HG02678 (cell line): Measurements from ENCODE around the gene PPTC7.
"Not testable (repeated sequence)": the region's sequence is repeated elsewhere in the genome, so short reads cannot be mapped to it uniquely, and the experiment has no call there.

Experiments used
- ATAC-seq: cut with Tn5 transposase; IDR thresholded peaks from one replicate; pipeline ENCODE4 v1.9.1; 2021; ENCODE audit warnings: mild to moderate bottlenecking, moderate library complexity; ENCODE audit not compliant: unreplicated experiment

The PPTC7 gene

DNA sequence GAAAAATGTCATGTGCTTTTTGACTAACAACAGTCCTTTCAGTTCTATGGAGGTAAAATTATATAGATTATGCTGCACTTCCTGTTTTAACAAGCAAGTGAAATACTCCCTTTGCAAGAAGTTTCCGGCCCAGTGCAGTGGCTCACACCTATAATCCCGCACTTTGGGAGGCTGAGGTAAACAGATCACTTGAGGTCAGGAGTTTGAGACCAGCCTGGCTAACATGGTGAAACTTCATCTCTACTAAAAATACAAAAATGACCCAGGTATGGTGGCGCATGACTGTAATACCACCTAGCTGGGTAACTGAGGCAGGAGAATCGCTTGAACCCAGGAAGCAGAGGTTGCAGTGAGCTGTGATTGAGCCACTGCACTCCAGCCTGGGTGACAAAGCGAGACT lies 20.7 kb downstream of the PPTC7 start:
- ATAC-seq = not testable (repeated sequence)

- no peak for ATAC-seq
Observed at GRCh38 chr12:110561471-110562201, 21.5 kb downstream of the PPTC7 start.

DNA sequence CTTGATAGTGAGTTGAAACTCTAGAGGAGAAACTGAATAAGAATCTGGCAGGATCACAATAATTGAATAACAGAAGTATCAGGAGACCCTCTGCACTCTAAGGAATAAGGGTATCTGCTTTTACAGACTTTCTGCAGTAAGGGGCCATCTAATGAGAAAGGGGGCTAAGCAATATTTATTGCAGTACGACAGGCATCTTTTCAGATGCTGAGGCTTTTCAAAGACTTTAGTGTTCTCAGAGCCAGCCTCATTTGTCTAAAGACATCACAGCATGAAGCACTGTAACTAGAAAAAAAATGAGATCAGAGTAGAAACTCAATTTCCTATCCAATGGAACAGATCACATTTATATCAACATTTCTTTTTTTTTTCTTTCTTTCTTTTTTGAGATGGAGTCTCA lies 22.2 kb downstream of the PPTC7 start:
- no peak for ATAC-seq

- no peak for ATAC-seq
Observed at GRCh38 chr12:110560048-110560447, 23.1 kb downstream of the PPTC7 start.

- not testable (repeated sequence) for ATAC-seq
Observed at GRCh38 chr12:110558945-110559344, 24.2 kb downstream of the PPTC7 start.

- no peak for ATAC-seq
Observed at GRCh38 chr12:110557300-110557699, 25.8 kb downstream of the PPTC7 start.

GRCh38 chr12:110556705-110557104 lies 26.4 kb downstream of the PPTC7 start:
- ATAC-seq = no peak

DNA sequence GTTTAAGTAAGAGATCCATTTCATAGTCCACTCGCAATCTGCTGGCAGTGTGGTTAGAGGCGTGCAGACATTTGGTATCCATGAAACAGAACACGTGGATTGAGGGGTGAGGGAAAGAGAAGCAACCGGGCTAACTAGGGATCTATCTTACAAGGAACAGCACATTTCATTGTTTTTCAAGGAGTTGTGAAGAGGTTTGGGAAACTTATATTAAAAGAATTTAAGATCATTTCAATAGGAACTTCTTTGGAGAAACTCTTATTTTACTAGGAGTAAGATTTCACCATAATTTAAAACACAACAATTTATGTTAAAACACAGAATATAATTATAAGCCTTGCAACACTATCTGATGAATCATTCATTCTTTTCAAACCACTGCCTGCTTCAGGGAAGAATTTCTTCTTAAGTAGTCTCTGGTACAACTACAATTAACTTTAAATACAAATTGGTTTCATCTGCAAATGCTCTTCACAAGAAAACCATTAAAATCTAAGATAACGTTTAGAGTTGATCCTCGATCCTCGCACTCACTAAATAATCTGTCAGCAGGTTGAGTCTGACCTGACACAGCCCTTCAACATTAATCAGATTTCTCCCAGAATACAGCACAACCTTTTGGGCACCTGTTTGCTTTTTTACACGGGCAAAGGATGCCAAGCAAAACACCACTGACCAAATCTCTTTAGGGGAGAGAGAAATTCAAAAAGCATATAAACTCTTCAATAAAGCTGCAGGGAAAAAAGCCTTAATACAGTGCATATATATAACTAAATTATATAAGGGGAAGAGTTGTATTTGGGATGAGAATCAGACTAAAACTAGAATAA lies 27.3 kb downstream of the PPTC7 start:
- ATAC-seq = no peak

GRCh38 chr12:110554184-110554583 lies 28.9 kb downstream of the PPTC7 start:
- no peak for ATAC-seq

DNA sequence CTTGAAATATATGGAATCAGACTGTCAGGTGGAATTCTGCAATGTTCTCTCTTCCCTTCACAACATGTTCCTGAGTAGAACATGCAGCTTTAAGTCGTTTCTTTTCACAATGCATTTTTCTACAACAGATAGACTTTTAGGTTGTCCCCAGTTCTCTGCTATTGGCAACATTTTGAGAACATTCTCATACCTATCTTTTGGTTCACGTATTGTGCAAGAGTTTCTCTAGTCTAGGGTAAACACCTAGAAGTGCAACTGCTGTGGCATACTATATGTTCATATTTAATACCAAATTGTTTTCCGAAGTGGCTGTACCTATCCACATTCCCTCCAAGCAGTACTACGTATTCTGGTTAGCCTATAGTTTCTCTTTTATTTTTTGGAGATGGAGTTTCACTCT lies 32.1 kb downstream of the PPTC7 start:
- ATAC-seq = no peak

DNA sequence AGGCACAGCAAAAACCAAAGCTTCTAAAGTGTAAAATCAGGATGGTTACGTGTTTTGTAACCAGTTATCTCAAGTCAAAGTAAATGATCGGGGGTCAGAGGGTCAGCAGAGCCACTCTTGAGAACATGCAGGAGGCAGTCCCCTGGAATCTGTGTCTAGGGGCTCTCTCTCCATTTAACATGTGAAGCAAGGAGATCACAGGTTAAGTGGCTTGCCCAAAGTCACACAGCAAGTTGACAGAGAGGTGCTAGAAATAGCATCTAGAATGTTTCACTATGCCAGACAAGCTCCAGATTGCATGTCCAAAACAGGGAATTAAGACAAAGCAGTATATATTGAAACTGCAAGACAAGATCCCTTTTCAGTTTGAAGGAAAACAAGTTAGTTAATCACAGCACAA lies 33.4 kb downstream of the PPTC7 start:
- no peak for ATAC-seq

DNA sequence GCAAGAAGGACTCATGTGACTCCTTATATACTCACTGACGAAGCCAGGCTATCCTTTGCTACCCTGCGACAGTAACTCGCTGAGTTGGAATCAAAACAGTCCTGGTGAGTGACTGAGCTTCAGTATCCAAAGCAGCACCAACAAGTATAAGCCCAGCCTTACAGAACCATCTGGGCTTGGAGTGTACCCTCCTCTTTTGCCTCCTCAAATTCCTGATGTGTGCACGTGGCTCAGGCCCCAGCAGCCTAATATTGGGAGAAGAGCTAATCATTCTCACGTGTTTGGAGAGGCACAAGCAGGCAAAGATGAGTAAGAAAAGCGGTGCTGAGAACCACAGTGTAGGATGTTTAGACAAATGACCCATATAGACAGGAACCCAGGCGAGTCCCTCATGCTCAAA lies 34.4 kb downstream of the PPTC7 start:
- no peak for ATAC-seq

- no peak for ATAC-seq
Observed at GRCh38 chr12:110547090-110547489, 36.0 kb downstream of the PPTC7 start.

GRCh38 chr12:110546339-110546738 lies 36.8 kb downstream of the PPTC7 start:
- no peak for ATAC-seq

GRCh38 chr12:110545812-110546211 lies 37.3 kb downstream of the PPTC7 start:
- ATAC-seq = no peak

GRCh38 chr12:110545259-110545658 lies 37.9 kb downstream of the PPTC7 start:
- ATAC-seq = not testable (repeated sequence)

DNA sequence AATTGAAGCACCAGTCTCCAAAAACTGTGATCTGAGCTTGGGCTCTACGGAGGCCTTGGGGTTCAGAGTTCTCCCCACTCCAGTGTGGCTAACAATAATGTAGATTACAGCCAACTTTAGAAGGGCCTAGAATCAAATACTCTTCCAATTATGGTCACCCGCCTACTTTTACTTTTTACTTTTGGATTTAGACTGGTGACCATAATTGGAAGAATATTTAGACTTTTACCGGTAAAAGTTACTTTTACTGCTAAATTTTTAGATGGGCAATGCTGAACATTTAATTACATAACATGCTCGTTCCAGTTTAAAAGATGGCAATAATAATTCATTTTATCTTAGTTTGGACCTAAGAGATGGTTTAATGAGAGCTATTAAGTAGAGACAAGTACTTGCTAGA lies 39.2 kb downstream of the PPTC7 start:
- ATAC-seq = no peak

DNA sequence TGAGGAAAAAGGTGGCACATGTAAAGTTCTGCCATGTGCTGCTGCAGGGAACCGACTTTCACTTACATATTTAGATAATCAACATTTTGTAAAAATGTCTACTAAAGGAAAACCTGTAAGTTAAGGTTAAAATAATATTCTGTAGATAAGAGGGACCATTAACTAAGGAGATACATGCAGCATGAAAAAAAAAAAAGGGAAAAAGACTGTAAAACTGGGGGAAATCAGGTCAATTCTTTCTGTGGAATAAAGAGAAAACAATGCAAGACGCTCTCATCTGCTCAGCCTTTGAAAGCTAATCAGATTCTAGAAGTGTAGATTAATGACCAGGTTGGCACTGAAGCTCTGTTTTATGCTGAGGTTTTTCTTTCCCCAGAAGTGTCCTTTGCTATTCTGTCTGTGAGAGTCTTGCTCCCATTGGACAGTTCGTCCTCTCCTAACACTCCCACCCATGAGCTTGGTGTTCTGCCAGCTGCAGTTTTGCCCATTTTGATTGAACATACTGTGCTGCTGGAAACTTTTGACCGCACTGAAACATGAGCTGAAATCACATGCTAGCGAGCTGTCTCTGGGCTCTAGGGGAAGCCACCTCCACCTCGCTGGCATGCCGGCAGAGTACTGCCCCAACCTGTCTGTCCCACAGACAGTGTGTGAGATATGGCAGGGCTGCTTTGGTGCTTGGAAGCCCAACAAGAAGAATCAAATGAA lies 39.7 kb downstream of the PPTC7 start:
- no peak for ATAC-seq

DNA sequence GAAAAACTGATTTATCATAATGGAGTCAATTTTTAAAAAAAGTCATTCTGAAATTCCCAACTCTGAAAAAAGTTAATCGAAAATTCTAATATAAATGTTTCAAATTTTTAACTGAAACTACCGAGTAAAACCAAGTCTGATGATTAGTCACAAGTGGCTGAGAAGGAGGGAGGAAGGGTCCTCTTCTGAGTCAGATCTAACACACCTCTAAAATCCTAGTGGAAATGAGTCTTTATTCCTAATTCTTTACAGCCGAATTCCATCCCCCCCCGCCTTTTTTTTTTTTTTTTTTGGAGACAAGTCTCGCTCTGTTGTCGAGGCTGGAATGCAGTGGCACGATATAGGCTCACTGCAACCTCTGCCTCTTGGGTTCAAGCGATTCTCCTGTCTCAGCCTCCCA lies 43.1 kb downstream of the PPTC7 start:
- ATAC-seq = no peak

GRCh38 chr12:110538869-110539622 lies 44.1 kb downstream of the PPTC7 start:
- ATAC-seq = no peak
